Peyer's patch (tissue), 4 donors: ENCODE measurements around the gene TAP2.

Source experiments
- POLR2A ChIP-seq, 2 donors: fragments of 450-650 bp; IDR thresholded peaks; one replicate each; pipeline ENCODE4 v1.5.1; 2017; ENCODE audit warnings: antibody characterized with exemption in 2 of 2, mild to moderate bottlenecking in 2 of 2, moderate library complexity in 2 of 2
- TF ChIP-seq, protein P1 (sequence below), 6 experiments: fragments of 450-650 bp in 4 of 6; fragments of 200-600 bp in 2 of 6; sonication (generic) in 1 of 6; IDR thresholded peaks; one replicate each; pipeline ENCODE4 v1.5.1; 2017 to 2019; ENCODE audit warnings: antibody characterized with exemption in 6 of 6, mild to moderate bottlenecking in 3 of 6, moderate library complexity in 1 of 6

GRCh38 chr6:32853541-32854375, 15.2 kb upstream of the TAP2 start, which contains the start of the genes PSMB9 and TAP1:
- TF ChIP-seq, protein P1, sequence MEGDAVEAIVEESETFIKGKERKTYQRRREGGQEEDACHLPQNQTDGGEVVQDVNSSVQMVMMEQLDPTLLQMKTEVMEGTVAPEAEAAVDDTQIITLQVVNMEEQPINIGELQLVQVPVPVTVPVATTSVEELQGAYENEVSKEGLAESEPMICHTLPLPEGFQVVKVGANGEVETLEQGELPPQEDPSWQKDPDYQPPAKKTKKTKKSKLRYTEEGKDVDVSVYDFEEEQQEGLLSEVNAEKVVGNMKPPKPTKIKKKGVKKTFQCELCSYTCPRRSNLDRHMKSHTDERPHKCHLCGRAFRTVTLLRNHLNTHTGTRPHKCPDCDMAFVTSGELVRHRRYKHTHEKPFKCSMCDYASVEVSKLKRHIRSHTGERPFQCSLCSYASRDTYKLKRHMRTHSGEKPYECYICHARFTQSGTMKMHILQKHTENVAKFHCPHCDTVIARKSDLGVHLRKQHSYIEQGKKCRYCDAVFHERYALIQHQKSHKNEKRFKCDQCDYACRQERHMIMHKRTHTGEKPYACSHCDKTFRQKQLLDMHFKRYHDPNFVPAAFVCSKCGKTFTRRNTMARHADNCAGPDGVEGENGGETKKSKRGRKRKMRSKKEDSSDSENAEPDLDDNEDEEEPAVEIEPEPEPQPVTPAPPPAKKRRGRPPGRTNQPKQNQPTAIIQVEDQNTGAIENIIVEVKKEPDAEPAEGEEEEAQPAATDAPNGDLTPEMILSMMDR (IDR thresholded peaks at IDR 0.05) = peak; percentile 85 to 98 (median 96)
- peak; percentile 92 to 95 for TF ChIP-seq POLR2A (IDR thresholded peaks at IDR 0.05)
